ENCODE results near the gene TBXA2R. TPM values are rescaled to one million over a fixed set of nuclear protein-coding genes. Genes with fewer than 3 reads are reported as not detected.

Gene TBXA2R
- total RNA-seq, 1 donor, result 1.4 TPM

DNA sequence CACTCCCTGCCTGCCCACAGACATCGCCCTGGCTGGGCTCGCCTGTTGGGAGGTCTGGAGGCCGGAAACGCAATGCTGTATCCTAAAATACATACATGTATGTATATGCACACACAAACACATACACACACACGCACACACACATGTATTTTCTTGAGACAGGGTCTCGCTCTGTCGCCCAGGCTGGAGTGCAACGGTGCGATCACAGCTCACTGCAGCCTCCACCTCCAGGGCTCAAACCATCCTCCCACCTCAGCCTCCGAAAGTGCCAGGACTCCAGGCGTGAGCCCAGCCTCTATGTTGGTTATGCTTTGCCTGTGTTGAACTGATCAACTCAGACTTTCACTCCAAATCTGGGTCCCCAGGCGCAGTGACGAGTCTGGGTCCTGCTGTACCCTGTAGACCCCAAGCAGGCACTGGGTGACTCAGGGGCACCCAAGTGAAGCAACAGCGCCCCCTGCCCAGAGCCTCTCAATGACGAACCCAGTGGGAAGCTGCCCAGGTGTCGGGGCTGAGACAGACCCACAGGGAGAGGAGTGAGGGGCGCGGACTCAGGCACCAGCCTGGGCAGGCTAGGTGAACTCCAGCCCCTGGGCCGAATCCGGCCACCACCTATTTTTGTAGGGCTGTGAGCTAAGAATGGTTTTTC is 47.3 kb upstream of the TBXA2R start:
- no peak for DNase-seq (ENCODE audit: insufficient read length, low spot score, missing footprints)
- Histone ChIP-seq H2AFZ (ENCODE audit: low read length) (no peak overlapping the region), H3K9me3 (ENCODE audit: low read depth, low read length) (no peaks in the 10 kb centered on the region), H3K4me3 (ENCODE audit: insufficient read depth, low read length) (no peak overlapping the region), H3K4me1 (ENCODE audit: insufficient read depth, low read length) (peaks cover 5% of the 10 kb centered on the region), H3K79me2 (ENCODE audit: insufficient read depth, low read length) (no peaks in the 10 kb centered on the region), H3K27ac (ENCODE audit: low read depth, low read length) (no peak overlapping the region), H3K36me3 (ENCODE audit: insufficient read depth, low read length) (peaks cover 17% of the 10 kb centered on the region), H3K27me3 (ENCODE audit: insufficient read depth, low read length) (no peaks in the 10 kb centered on the region), H4K20me1 (ENCODE audit: insufficient read depth, low read length) (peaks cover 4% of the 10 kb centered on the region), H3K4me2 (ENCODE audit: insufficient read depth, low read length) (no peak overlapping the region)
- TF ChIP-seq, protein P1, sequence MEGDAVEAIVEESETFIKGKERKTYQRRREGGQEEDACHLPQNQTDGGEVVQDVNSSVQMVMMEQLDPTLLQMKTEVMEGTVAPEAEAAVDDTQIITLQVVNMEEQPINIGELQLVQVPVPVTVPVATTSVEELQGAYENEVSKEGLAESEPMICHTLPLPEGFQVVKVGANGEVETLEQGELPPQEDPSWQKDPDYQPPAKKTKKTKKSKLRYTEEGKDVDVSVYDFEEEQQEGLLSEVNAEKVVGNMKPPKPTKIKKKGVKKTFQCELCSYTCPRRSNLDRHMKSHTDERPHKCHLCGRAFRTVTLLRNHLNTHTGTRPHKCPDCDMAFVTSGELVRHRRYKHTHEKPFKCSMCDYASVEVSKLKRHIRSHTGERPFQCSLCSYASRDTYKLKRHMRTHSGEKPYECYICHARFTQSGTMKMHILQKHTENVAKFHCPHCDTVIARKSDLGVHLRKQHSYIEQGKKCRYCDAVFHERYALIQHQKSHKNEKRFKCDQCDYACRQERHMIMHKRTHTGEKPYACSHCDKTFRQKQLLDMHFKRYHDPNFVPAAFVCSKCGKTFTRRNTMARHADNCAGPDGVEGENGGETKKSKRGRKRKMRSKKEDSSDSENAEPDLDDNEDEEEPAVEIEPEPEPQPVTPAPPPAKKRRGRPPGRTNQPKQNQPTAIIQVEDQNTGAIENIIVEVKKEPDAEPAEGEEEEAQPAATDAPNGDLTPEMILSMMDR (IDR thresholded peaks at IDR 0.05; ENCODE audit: extremely low read depth, low read depth, low read length), result peak; percentile 12

DNA sequence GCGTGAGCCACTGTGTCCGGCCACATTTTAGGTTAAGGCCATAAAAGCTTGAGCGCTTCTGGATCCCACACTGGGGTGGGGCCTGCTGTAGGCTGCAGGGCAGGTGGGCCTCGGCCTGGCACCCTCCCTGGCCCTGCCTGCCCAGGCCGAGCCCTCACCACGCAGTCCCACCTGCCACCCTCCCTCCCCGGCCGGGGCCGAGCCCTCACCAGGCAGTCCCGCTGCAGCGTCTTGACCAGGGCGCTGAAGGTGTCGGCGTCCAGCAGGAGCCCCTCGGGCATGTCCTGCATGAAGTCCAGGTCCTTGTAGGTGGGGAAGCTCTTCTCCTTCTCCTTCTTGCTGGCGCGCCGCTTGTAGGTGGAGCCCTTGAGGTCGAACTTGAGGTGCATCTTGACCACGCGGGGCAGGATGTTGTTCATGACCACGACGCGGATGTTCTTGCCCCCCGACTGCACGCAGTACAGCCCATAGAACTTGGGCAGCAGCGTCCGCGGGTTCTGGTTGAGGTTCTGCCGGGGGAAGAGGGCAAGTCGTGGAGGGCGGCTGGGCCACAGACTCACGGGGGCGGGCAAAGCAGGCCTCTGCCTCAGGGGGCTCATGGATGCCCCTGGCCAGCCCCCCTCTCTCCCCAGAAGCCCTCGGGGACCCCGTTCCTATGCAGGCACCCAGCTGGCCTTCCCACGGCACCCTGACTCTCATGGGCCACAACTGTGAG is 46.6 kb upstream of the TBXA2R start:
- H3K4me3 ChIP-seq (ENCODE audit: insufficient read depth, low read length), result no peak overlapping the region
- no peak for DNase-seq (ENCODE audit: insufficient read length, low spot score, missing footprints)
- no peaks in the 10 kb centered on the region for H3K27me3 ChIP-seq (ENCODE audit: insufficient read depth, low read length)
- no peaks in the 10 kb centered on the region for H3K9me3 ChIP-seq (ENCODE audit: low read depth, low read length)
- H3K36me3 ChIP-seq (ENCODE audit: insufficient read depth, low read length), result peaks cover 17% of the 10 kb centered on the region
- peaks cover 4% of the 10 kb centered on the region for H4K20me1 ChIP-seq (ENCODE audit: insufficient read depth, low read length)
- peaks cover 5% of the 10 kb centered on the region for H3K4me1 ChIP-seq (ENCODE audit: insufficient read depth, low read length)
- TF ChIP-seq, protein P1 (IDR thresholded peaks at IDR 0.05; ENCODE audit: extremely low read depth, low read depth, low read length), result no peak
- H3K79me2 ChIP-seq (ENCODE audit: insufficient read depth, low read length), result no peaks in the 10 kb centered on the region
- no peak overlapping the region for H3K27ac ChIP-seq (ENCODE audit: low read depth, low read length)
- H2AFZ ChIP-seq (ENCODE audit: low read length), result no peak overlapping the region
- no peak overlapping the region for H3K4me2 ChIP-seq (ENCODE audit: insufficient read depth, low read length)

DNA sequence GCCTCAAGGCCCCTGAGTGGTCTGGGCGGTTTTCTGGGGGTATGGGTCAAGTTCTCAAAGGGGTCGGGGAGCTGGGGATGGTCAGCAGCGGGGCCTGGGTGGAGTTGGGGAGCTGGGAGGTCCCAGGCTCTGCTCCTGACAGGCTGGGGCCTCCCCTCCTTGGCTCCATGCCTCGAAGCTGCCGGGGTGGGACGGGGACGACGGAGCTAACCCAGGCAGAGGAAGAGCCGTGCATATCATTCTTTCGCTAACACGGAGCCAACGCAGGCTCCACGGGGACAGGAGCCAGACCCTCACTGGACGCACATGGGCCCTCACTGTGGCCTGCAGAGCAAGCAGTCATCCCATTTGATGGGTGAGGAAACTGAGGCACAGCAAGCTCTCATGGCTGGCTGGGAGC is 45.7 kb upstream of the TBXA2R start:
- TF ChIP-seq, protein P1 (IDR thresholded peaks at IDR 0.05; ENCODE audit: extremely low read depth, low read depth, low read length), result no peak
- peaks cover 16% of the 10 kb centered on the region for H3K36me3 ChIP-seq (ENCODE audit: insufficient read depth, low read length)

DNA sequence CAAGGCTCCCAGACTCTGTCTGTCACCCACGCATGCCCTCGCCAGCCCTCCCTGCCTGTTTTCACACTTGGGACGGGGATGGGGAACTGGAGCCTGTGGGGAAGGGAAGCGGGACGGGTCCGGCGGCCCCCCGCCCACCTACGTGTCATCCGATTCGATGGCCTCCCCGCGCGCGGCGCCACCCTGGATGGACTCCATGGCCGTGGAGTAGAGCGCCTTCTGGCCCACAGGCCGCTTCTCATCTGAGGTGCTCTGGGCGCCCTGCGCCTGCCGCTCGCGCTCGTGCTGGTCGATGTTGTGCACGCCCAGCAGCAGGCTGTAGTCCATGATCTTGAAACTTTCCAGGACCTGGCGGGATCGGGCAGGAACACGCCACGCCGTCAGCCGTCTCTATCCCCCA is 45.0 kb upstream of the TBXA2R start:
- no peak for DNase-seq (ENCODE audit: insufficient read length, low spot score, missing footprints)
- Histone ChIP-seq H3K4me1 (ENCODE audit: insufficient read depth, low read length) (peaks cover 5% of the 10 kb centered on the region), H3K27ac (ENCODE audit: low read depth, low read length) (no peak overlapping the region), H3K4me2 (ENCODE audit: insufficient read depth, low read length) (no peak overlapping the region), H3K9me3 (ENCODE audit: low read depth, low read length) (no peaks in the 10 kb centered on the region), H3K4me3 (ENCODE audit: insufficient read depth, low read length) (no peak overlapping the region), H3K27me3 (ENCODE audit: insufficient read depth, low read length) (no peaks in the 10 kb centered on the region), H3K36me3 (ENCODE audit: insufficient read depth, low read length) (peaks cover 8% of the 10 kb centered on the region), H3K79me2 (ENCODE audit: insufficient read depth, low read length) (no peaks in the 10 kb centered on the region), H4K20me1 (ENCODE audit: insufficient read depth, low read length) (peaks cover 4% of the 10 kb centered on the region), H2AFZ (ENCODE audit: low read length) (no peak overlapping the region)
- TF ChIP-seq, protein P1 (IDR thresholded peaks at IDR 0.05; ENCODE audit: extremely low read depth, low read depth, low read length), result no peak

More for the DNA sequence above, 45.7 kb upstream of the TBXA2R start:
- Histone ChIP-seq H3K79me2 (ENCODE audit: insufficient read depth, low read length) (no peaks in the 10 kb centered on the region), H3K27me3 (ENCODE audit: insufficient read depth, low read length) (no peaks in the 10 kb centered on the region), H2AFZ (ENCODE audit: low read length) (no peak overlapping the region), H3K9me3 (ENCODE audit: low read depth, low read length) (no peaks in the 10 kb centered on the region), H3K4me1 (ENCODE audit: insufficient read depth, low read length) (peaks cover 5% of the 10 kb centered on the region), H3K4me2 (ENCODE audit: insufficient read depth, low read length) (no peak overlapping the region), H4K20me1 (ENCODE audit: insufficient read depth, low read length) (peaks cover 4% of the 10 kb centered on the region), H3K27ac (ENCODE audit: low read depth, low read length) (no peak overlapping the region), H3K4me3 (ENCODE audit: insufficient read depth, low read length) (no peak overlapping the region)
- no peak for DNase-seq (ENCODE audit: insufficient read length, low spot score, missing footprints)
